ENCODE data around the gene TFEB.

DNA sequence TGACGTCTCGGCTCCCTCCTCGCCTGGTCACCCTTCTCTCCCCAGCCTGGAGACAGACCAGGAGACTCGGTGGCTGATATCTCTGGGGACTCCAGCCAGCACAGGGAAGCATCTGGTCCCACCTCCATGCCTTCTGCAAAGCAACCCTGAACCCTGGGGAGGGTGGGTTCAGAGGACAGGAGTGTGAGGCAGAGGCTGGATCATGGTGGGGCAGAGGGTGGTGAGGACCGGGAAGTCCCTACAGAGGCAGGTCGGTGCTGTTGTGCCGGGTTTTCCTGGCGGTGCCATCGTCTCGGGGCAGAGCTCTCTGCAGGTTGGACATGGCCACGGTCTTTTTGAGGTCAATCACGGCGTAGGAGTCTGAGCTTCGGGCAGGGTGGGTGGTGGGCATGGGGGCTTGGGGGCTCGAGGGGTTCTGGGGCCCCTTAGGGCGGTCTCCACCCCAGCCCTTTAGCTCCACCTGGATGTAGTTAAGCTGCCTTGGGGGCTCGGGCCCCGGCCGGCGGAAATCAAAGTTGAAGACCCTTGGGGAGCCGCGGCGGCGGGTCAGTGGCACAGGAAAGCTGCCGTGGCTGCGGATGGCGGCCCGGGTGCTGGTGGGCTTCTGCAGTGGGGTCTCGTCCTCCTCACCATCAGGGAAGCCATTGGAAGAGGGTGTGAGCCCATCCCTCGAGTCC lies 35.1 kb upstream of the TFEB start:
- no peak for TF ChIP-seq EZH2 (IDR thresholded peaks at IDR 0.05; ENCODE audit: borderline replicate concordance, low read depth, low read length, poor library complexity, severe bottlenecking)
- no peak for TF ChIP-seq CTCF (conservative IDR thresholded peaks at IDR 0.05; ENCODE audit: low read depth, low read length)
